ENCODE results near the gene VGLL4. TPM values are rescaled to one million over a fixed set of nuclear protein-coding genes. Genes with fewer than 3 reads are reported as not detected.
"Not testable (repeated sequence)": the region's sequence is repeated elsewhere in the genome, so short reads cannot be mapped to it uniquely, and the experiment has no call there.

The VGLL4 gene
- total RNA-seq = 57.5 TPM
- long read RNA-seq, transcript VGLL4-201 (6 exons, 3,725 nt) = minor isoform, 7 of 95 reads
- long read RNA-seq, transcript VGLL4-211 (5 exons, 1,377 nt) = major isoform, 24 of 95 reads
- long read RNA-seq, partial matches to known transcripts = 7 of 95 reads
- long read RNA-seq, other reads (novel, unspliced or antisense) = 57 of 95 reads

GRCh38 chr3:11643605-11644087 lies at the start of gene VGLL4:
Gene VGLL4 (minus strand): TSS chr3:11643915. CDS start chr3:11643518, 397 bp downstream.
- peak; percentile 95 for DNase-seq (ENCODE audit: low spot score)

DNA sequence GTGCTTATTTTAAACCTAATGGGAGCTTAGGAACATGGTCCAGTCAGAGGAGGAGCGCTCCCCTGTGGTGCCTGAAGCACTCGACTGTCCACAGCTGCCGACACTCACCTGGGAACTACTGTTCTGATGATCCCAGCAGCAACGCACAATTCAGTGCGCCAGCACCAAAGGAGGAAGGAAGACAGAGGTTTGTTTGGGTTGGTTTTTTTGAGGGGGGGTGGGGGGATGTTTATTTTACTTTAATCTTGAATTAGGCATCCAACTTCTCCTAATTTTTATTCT lies 48.8 kb upstream of the VGLL4 start:
- DNase-seq (ENCODE audit: low spot score) = no peak

GRCh38 chr3:11691767-11692531 lies 48.2 kb upstream of the VGLL4 start:
- DNase-seq (ENCODE audit: low spot score) = no peak

GRCh38 chr3:11690863-11691766 lies 47.4 kb upstream of the VGLL4 start:
- no peak for DNase-seq (ENCODE audit: low spot score)

DNA sequence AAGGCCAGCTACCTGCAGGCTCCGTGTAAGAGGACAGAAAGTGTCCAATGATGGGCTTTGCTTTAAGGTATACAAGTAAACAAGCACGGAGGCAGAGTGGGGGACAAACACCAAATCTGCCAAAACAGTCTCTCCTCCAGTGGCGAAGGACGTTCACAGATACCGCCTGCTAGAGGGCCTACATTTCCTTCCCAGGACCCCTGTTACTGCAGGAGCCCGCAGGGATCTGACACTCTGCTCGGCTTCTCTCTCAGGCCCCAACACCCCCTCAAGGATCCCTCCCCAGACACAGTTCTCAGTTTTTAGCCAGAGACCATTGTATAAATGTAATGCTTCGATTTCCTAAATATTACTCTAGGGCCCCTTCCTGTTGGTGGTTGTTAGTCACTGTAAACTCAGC lies 46.0 kb upstream of the VGLL4 start:
- DNase-seq (ENCODE audit: low spot score) = no peak

GRCh38 chr3:11684980-11685379 lies 41.3 kb upstream of the VGLL4 start:
- DNase-seq (ENCODE audit: low spot score) = not testable (repeated sequence)

DNA sequence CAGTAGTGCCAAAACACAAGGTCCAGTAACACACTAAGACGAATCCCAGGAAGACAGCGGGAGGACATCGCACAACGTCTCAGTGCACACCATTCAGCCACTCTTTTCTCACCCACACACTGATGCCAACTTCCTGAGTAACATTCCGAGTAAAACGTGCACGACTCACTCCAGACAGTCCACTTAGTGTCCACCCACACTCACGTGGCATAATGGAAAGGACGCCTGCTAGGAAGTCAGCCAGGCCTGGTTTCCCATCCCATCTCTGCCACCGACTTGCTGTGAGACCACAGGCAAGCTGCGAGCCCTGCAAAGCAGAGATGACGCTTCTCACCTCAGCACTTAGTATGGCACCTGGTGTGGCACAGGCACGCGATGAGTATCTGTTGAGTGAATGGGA lies 36.8 kb upstream of the VGLL4 start:
- no peak for DNase-seq (ENCODE audit: low spot score)

GRCh38 chr3:11679964-11680363 lies 36.2 kb upstream of the VGLL4 start:
- DNase-seq (ENCODE audit: low spot score) = no peak

DNA sequence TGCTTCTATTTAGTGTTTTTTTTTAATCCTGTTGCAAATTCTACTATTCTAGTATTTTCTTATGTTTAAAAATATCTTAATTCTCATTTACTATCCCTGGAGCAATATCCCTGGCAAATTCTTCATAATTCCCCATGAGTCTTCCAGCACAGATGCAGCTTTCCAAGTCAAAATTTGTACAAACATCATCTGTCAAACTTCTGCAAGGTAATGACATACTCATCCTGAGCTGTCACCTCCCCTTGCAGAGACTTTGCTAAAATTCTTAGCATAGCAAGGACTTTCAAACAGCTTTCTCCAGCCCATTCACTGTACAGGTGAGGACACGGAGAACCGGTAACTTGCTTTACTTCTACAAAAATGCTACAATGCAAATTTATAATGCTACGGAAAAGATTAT lies 28.6 kb upstream of the VGLL4 start:
- DNase-seq (ENCODE audit: low spot score) = no peak

GRCh38 chr3:11671648-11672100 lies 28.0 kb upstream of the VGLL4 start:
- no peak for DNase-seq (ENCODE audit: low spot score)

DNA sequence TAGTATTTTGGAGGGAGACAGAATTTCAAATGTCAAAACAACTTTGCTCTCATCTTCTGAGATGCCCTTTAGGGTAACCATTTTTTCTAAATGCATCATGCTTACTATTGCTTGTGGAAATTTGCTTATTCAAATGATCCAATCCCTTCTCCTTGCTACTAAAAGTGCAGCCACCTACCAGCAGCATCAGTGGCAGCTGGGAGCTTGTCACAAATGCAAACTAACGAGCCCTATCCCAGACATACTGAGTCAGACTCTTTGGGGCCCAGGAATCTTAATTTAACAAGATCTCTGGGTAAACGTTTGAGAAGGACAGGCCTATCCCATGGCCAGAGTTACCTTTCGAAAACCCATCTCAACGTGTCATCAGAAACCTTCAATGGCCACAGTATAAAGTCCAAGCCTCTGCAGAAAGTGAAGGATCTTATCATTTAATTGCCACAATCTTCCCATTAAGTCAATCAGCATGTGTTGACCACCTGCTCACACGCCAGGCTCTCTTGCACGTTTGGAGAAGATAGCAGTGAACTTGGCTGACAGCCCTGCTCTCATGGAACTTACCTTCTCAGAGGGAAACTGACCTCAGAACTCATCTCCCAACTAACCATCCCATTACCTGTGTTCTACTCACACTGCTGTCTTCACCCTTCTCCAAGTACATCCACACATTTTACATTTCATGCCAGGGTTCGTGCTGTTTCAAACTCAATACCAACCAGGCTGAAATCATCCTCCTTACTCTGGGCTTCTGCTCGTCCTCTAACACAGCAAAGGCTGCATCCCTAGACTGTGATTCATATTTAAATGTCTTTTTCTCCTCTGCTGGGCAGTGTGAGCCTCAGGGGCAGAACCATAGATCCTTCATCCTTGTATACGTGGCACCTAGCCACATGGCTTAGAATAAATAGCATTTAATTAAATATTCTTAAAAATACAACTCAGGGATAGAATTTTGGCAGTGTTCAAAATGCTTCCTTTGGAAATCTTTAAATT lies 24.8 kb upstream of the VGLL4 start:
- no peak for DNase-seq (ENCODE audit: low spot score)

DNA sequence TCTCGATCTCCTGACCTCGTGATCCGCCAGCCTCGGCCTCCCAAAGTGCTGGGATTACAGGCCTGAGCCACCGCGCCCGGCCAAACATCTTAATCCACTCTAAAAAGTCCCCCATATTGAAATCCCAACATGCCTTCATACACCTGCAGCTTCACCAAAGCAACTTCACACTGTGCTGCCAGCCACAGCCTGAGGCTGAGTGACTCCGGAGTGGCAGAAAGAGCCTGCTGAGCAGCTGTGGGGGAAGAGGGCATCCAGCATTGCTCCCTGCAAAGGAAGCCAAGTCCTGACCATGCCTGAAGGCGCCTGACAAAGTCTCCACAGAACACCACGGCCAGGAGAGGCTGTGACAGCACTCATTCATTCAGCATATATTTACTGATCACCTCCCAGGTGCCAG lies 21.6 kb upstream of the VGLL4 start:
- no peak for DNase-seq (ENCODE audit: low spot score)

DNA sequence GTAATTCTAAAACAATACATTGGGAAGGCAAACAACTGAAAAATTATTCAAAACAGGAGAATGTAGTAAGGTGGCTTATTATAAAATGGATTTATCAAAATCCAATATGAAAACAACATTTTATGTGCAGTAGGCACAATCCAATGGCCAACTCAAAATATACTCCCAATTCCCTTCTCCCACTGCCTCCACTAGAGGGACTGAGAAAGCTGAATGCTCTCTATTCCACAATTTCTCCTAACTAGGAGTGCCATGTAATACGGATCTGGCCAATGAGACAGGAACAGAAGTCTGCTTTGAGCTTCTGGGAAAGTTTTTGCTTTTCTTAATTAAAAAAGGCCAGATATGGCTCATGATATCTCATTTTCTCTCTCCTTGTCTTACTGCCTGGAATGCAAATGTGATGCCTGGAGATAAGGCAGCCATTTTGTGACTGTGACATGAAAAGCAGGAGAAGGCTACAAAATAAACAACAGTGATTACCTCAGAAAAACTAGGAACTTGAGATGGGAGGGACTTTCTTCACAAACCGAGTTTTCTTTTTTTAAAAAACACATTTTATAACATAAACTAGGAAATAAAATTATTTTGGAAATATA lies 18.8 kb upstream of the VGLL4 start:
- no peak for DNase-seq (ENCODE audit: low spot score)

DNA sequence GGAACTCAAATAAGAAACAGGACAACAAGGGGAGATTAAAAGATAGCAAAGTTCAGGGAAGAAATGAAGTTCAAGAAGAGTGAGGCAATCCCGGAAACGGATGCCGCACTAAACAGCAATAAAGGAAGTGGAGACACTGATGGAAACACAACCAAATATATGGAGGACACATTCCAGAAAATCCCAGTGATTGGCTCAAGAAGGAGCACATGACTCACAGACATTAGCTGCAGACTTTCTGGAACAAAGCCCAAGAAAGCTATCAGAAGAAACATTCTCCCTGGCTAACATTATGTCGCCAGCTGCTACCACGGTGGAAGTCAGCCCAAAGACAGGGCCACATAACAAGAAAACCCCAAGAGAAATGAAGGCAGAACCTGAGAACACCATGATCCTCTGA lies 18.1 kb upstream of the VGLL4 start:
- no peak for DNase-seq (ENCODE audit: low spot score)

GRCh38 chr3:11661052-11661656 lies 17.4 kb upstream of the VGLL4 start:
- DNase-seq (ENCODE audit: low spot score) = no peak

DNA sequence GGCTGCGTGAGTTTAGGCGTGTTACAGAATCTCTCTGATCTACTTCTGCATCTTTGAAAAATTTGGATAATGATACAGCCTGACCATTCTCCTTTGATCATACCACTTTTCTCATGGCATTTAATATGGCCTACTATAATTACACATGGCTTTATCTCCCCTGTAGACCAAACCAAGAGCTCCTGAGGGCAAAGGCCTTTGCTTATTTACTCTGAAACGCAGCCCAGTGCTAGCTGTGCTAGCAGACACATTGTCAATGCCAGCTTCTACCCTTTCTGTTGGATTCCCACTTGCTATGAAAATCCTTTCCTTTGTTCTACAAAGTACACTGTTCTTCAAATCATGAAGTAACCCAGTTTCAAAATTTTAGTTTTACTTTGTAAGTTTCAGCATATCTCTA lies 16.5 kb upstream of the VGLL4 start:
- DNase-seq (ENCODE audit: low spot score) = no peak

GRCh38 chr3:11658180-11658579 lies 14.5 kb upstream of the VGLL4 start:
- DNase-seq (ENCODE audit: low spot score) = no peak

GRCh38 chr3:11655196-11655928 lies 11.6 kb upstream of the VGLL4 start:
- DNase-seq (ENCODE audit: low spot score) = no peak

DNA sequence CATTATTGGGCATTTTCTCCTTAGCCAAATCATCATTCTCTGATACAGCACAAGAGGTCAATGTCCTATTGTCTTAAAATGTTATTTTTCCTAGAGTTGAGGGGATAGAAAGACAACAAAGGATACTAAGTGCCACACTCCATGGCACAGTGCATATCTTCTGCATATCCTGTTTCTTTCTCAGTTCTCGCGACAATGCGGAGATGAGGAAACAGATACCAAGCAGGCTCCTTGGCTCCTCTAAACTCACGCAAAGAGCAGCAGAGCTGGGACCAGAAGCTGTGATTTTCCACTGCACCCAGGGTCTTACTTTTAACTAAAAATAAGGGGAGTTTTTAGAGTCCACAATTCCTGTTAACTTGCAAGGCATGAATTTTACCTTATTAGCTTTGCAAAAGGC lies 10.5 kb upstream of the VGLL4 start:
- no peak for DNase-seq (ENCODE audit: low spot score)
